GM12878 (cell line): ENCODE data around the gene MYO9B.

ENCODE experiments used
- BCLAF1 ChIP-seq: fragments of 450-650 bp; IDR thresholded peaks from 2 replicates; pipeline ENCODE4 v1.6.1; 2017; ENCODE audit warnings: antibody characterized with exemption, mild to moderate bottlenecking, moderate library complexity
- CTCF ChIP-seq, 3 experiments: IDR thresholded peaks in 2 of 3; conservative IDR thresholded peaks in 1 of 3; 2 replicates each; pipeline ENCODE4 v1.5.1; 2011; ENCODE audit warnings: low read depth in 3 of 3, low read length in 3 of 3, mild to moderate bottlenecking in 3 of 3, control low read depth in 2 of 3, moderate library complexity in 2 of 3, inconsistent platforms in 1 of 3, mixed read lengths in 1 of 3; ENCODE audit not compliant: control insufficient read depth in 2 of 3, insufficient read depth in 1 of 3; ENCODE audit errors: extremely low read depth in 1 of 3
- GABPA ChIP-seq: IDR thresholded peaks from 2 replicates; pipeline ENCODE4 v1.6.1; 2014; ENCODE audit warnings: antibody characterized with exemption, low read depth, mild to moderate bottlenecking, inconsistent platforms
- KLF5 ChIP-seq: fragments of 450-650 bp; IDR thresholded peaks from 2 replicates; pipeline ENCODE4 v1.6.1; 2014; ENCODE audit warnings: mild to moderate bottlenecking; ENCODE audit not compliant: partially characterized antibody
- NKRF ChIP-seq: fragments of 450-650 bp; conservative IDR thresholded peaks from 2 replicates; pipeline ENCODE4 v1.6.1; 2017; ENCODE audit warnings: mild to moderate bottlenecking, moderate library complexity
- SMC3 ChIP-seq: IDR thresholded peaks from 2 replicates; pipeline ENCODE4 v1.6.1; 2011; ENCODE audit warnings: low read length, improper control_type of control experiment, borderline replicate concordance
- ZBTB40 ChIP-seq: fragments of 450-650 bp; IDR thresholded peaks from 2 replicates; pipeline ENCODE4 v1.6.1; 2016; ENCODE audit warnings: mild to moderate bottlenecking, moderate library complexity, borderline replicate concordance

GRCh38 chr19:17232258-17232657 lies 156.7 kb downstream of the MYO9B start:
- no peak for TF ChIP-seq NKRF
- TF ChIP-seq CTCF (IDR thresholded peaks at IDR 0.05 in 2 of 3, conservative IDR thresholded peaks at IDR 0.05 in 1 of 3; ENCODE audit: control insufficient read depth in 2 of 3, extremely low read depth in 1 of 3, insufficient read depth in 1 of 3, low read depth in 3 of 3, low read length in 3 of 3): no peak
- TF ChIP-seq GABPA: no peak
- TF ChIP-seq KLF5: no peak
- TF ChIP-seq SMC3: no peak
- no peak for TF ChIP-seq ZBTB40
- TF ChIP-seq BCLAF1: no peak
